Measurements from ENCODE around the gene MYO18A.

- TF ChIP-seq EZH2 (IDR thresholded peaks at IDR 0.05; ENCODE audit: borderline replicate concordance, low read depth, low read length, severe bottlenecking): no peak
- TF ChIP-seq CTCF (IDR thresholded peaks at IDR 0.05; ENCODE audit: borderline replicate concordance, extremely low read depth, low read length, poor library complexity, severe bottlenecking): no peak
Measured at GRCh38 chr17:29102741-29103181, 77.4 kb downstream of the MYO18A start.

Measured in DND-41 (cell line).